VCaP (cell line): ENCODE results near the gene PLD3.

ENCODE experiments used
- H3K27ac ChIP-seq: fragments of 450-650 bp; 2 replicates; pipeline ENCODE4 v1.5.1; 2017
- CTCF ChIP-seq: fragments of 450-650 bp; conservative IDR thresholded peaks from 2 replicates; pipeline ENCODE4 v1.5.1; 2017; ENCODE audit warnings: mild to moderate bottlenecking, moderate library complexity

Gene PLD3

DNA sequence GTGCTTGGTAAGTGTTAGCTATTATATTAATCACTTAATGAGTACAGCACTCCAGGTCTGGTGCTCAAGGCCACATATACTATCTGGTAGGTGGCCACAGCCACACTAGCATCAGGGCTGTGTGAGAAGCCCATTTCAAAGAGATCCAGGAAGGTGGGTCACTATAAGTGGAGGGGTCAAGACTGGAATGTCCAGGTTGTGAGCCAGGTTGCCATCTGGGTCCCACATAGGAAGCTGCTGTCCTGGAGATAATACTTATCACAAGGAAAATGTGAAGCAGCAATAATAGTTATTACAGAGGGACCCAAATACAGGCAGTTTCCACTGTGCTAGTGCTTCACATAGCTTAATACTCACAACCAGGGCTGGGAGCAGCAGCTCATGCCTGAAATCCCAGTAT is 13.4 kb upstream of the PLD3 start:
- no peak for TF ChIP-seq CTCF
- H3K27ac ChIP-seq, result no peak overlapping the region

GRCh38 chr19:40335855-40336600 is 12.5 kb upstream of the PLD3 start:
- no peak for TF ChIP-seq CTCF

GRCh38 chr19:40336601-40336900 is 11.9 kb upstream of the PLD3 start:
- H3K27ac ChIP-seq, result no peak overlapping the region
- no peak for TF ChIP-seq CTCF

More at GRCh38 chr19:40335855-40336600, 12.5 kb upstream of the PLD3 start:
- H3K27ac ChIP-seq, result no peak overlapping the region

GRCh38 chr19:40337107-40337506 is 11.4 kb upstream of the PLD3 start:
- H3K27ac ChIP-seq, result no peak overlapping the region
- no peak for TF ChIP-seq CTCF

DNA sequence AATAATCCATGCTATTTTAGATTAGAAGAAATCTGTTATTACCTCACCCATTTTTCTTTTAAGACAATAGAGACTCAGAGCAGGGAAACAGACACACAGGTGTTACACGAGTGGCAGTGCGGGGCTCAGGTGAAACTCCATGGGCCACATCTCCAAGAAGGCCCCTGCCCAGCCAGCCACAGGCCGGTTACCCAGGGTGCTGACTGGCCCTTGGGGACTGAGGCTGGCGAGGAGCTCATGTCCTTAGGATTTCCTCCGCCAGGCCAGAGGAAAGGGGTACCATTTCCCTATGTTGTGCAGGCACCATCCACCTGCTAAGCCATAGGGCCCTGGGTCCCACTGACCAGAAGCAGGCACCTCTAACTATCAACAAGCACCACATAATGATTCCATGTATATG is 10.9 kb upstream of the PLD3 start:
- no peak for TF ChIP-seq CTCF
- H3K27ac ChIP-seq, result no peak overlapping the region

DNA sequence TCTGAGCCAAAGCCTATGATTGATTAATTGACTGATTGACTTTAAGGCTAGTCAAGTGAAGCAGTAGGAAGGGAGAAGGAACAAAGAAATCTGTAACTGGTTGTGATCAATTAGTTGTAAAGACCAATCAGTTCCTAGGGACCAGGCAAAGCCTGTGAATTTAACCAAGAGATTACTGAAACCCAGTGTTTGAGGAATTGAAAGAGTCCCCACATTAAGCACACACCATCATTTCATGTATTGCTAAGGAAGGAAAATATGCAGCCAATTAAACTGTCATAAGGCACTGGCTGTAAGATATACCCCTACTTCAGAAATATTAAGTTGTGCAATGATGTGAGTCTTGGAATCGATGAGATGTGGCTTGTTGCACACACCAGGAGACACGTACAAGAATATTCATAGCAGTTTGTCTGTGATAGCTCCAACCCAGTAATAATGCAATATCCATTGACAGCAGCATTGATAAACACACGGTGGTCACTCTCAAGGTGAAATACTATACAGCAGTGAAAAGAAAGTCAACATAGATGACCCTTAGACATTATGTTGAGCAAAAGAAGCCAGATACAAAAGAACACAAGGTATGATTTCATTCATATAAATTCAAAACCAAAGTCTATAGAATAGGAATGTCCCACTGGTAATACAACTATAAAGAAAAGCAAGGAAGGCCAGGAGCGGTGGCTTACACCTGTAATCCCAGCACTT is 9.3 kb upstream of the PLD3 start:
- TF ChIP-seq CTCF, result no peak
- no peak overlapping the region for H3K27ac ChIP-seq

DNA sequence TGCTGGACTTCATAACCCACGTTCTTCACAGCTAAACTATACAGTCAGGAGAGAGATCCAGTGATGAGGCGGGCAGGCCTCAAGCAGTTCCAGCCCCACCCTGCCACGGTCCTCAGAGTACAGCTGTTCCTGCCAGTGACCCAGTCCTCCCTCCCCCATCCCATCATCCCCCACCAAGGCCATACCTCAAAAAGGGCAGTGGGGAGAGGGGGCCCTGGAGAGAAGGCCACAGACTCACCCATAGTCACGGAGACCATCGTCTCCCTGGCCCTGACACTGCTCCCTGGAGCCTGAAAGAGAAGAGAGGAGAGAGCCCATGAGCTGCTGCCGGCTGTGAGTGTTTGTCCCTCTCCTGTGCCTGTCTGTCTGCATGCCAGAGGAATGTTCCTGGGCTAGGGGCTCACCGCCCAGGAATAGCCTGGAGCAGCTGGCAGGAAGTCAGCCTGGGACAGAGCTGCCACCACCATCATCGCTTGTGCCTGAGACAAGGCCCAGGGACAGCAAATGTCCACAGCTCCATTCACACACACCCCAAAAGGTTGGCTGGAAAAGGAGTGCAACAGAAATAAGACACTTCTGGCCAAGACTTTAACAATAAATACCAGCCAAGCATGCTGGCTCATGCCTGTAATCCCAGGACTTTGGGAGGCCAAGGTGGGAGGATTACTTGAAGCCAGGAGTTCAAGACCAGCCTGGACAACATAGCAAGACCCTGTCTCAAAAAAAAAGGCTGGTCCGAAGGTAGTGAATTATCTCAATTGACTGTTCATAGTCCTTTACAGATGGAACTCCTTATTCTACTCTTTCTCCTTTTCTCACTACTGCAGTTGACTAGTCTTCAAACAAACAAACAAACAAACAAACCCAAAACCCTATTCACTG is 6.7 kb upstream of the PLD3 start:
- no peak overlapping the region for H3K27ac ChIP-seq
- TF ChIP-seq CTCF, result no peak
